Activated naive CD4-positive, alpha-beta T cell treated with anti-CD3 and anti-CD28 coated beads, Interleukin-2, amount 50 U/mL, for 16 hours (primary cell): ENCODE data around the gene TMEM187.
"Not testable (repeated sequence)": the region's sequence is repeated elsewhere in the genome, so short reads cannot be mapped to it uniquely, and the experiment has no call there.

ENCODE experiments used
- DNase-seq: peaks from one replicate; pipeline ENCODE4 v3.0.0-alpha.2; 2020

Gene TMEM187

GRCh38 chrX:153973127-153974002 lies 811 bp downstream of the TMEM187 start:
- DNase-seq, result no peak

- no peak for DNase-seq
Measured at GRCh38 chrX:153974003-153974725, 1.6 kb downstream of the TMEM187 start.

DNA sequence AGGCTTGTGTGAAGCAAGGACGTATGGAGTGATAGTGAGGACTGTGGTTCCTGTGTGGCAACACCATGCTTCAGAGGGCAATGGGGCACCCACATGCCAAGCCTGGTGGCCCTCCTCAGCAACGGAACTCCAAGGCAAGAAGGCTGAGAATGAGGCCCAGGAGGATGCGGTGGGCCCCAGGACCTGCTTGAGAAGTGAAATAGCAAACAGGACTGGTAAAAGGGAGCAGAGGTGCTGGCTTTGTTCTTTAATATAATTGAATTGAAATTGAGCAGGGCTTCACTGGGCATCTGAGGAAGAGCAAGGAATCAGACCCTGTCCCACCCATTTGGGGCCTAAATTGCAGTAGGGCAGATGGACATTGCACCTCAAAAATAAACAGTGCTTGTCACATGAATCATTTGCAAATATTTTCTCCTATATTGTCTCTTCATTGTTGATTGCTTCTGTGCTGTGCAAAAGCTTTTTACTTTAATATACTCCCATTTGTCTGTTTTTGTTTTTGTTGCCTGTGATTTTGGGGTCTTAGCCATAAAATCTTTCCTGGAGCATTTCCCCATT lies 2.3 kb downstream of the TMEM187 start:
- DNase-seq, result no peak

DNA sequence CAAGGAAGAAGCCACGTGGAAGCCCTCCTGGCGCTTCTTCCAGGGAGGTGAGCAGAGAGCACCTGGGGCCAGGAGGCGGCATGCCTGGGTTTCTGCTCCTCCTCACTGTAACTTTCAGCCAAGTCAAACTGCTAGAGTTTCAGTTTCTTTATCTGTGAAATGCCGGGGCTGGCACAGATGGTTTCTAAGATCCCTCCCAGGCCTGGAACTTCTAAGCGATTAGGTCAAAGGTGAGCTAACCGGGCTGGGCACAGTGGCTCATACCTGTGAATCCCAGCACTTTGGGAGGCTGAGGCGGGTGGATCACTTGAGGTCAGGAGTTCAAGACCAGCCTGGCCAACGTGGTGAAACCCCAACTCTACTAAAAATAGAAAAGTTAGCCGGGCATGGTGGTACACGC lies 7.8 kb downstream of the TMEM187 start:
- DNase-seq, result not testable (repeated sequence)

GRCh38 chrX:153981231-153981630 lies 8.7 kb downstream of the TMEM187 start:
- DNase-seq, result no peak

- DNase-seq, result no peak
Measured at GRCh38 chrX:153981771-153982533, 9.4 kb downstream of the TMEM187 start.

GRCh38 chrX:153983321-153983801 lies 10.8 kb downstream of the TMEM187 start:
- no peak for DNase-seq

DNA sequence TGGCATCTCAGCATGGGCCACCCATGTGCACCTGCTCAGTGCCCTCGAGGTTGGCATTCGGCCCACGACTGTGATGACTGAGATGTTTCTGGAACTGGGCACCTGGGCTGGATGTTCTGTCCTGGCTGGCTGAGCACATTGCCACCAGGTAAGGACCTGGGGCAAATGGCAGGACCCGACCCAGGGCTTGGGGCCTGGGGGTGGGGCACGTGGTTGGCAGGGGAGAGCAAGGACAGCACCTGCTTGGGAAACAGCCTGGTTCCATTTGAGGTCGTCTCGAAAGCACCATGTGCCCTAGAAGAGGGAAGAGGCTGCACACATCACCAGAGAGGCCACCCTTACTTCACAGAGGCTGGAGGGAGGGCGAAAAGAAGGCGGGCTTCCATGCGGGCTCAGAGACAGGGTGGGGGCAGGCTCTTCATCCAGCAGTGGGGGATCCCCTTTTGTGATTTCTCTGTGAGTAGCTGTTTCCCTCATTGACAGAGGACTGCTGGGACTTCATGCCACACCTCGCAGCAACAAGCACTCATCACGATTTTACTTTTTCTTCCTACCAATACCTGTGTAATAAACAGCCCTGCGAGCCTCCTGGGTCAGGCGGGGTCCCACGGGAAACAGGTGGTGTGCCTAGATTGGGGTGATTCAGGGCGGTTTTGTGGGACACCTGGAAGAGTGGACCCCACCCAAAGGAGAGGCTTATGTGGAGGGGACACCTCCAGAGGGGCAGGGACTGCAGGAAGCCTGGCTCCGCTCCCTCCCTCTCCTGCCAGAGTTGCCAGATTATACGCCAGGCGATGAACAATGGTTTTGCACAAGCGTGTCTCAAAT lies 12.0 kb downstream of the TMEM187 start:
- DNase-seq, result peak; percentile 57

GRCh38 chrX:153988493-153988892 lies 15.9 kb downstream of the TMEM187 start:
- DNase-seq, result no peak

- DNase-seq, result no peak
Measured at GRCh38 chrX:153989973-153990655, 17.6 kb downstream of the TMEM187 start.

DNA sequence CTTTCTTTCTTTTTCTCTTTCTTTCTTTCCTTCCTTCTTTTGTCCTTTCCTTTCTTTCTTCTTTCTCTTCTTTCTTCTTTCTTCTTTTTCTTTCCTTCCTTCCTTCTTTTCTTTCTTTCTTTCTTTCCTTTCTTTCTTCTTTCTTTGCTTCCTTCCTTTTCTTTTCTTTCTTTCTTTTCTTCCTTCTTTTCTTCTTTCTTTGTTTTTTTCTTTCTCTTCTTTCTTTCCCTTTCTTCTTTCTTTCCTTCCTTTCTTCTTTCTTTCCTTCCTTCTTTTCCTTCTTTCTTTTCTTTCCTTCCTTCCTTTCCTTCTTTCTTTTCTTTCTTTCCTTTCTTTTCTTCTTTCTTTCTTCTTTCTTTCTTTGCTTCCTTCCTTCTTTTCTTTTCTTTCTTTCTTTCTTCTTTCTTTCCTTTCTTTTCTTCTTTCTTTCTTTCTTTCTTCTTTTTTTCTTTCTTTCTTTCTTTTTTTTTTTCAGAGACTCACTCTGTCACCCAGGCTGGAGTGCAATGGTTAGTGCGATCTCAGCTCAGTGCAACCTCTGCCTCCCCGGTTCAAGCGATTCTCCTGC lies 18.5 kb downstream of the TMEM187 start:
- DNase-seq, result no peak

DNA sequence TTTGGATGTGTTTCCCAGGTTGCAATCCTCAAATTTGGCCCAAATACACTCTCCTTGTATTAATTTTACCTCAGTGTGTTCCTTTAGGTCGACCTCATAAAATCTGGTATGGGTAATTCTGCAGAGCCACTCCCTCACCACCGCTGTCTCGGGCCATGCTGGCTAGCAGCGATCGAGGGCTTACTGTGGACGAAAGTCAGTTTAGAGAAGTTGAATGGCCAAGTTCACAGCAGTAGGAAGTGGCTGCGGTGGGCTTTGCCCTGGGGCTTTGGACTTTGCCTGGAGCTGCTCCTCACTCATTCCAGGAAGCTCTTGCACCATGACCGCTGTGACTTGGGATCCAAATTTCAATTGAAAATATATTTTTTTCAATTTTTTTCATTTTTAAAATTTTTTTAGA lies 19.6 kb downstream of the TMEM187 start:
- DNase-seq, result no peak

DNA sequence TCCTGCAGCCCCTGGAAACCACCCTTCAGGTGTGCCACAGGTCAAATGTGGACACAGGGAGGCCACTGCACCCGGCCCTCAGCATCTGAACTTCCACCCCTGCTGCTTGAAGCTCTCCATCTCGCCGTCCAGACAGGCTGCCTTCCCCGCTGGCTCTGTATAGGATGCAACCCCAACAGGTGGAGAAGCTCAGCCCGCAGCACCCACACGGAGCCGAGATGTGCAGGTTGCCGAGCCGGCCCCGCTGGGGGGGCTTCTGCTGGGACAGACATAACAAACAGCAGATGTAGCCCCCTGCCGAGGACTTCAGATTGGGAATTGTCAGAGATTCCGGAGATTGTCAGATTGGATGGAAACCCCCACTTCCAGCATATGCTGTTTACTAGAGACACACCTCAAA lies 20.5 kb downstream of the TMEM187 start:
- no peak for DNase-seq

DNA sequence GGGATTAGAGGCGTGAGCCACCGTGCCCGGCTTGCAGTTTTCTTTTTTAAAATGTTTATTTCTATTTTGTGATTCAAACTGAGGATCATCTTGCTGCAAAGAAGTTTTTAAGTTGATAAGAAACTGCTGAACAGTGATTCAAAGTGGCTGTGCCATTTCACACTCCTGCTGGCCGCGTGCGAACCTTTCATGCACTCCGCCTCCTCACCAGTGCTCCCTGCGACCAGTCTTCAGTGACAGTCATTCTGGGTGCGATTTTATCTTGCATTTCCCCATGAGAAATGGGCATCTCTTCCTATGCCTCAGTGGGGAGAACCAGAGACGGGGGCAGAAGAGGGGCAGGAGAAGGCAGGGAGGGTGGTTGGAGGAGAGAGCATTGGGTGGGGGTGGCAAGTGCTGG lies 21.4 kb downstream of the TMEM187 start:
- DNase-seq, result no peak

DNA sequence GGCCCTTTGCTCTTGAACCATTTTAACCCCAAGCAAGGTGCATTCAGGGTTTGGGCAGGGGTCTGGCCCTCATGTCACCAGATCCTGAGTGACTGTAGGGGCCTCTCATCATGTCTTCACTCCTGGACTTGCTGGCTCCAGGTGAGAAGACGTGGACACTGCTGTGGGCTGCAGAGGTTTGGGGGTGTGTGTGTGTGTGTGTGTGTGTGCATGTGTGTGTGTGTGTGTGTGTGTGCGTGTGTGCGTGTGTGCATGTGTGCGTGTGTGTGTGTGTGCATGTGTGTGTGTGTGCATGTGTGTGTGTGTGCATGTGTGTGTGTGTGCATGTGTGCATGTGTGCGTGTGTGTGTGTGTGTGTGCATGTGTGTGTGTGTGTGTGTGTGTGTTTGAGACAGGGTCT lies 21.8 kb downstream of the TMEM187 start:
- not testable (repeated sequence) for DNase-seq

DNA sequence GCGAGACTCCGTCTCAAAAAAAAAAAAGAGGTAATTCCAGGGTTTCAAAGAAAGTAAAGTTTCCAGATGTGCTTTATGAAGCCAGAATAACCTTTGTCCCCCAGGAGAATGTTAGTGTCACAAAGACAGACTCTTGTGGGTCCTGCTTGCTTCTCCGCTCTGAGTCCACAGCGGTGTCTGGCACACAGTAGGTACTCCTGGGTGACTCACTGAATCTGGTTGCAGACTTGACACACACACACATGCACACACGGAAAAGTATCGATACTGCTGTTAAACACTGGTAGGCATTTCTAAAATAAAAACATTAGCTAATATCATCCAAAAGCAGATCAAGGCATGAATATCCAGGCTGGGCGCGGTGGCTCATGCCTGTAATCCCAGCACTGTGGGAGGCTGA lies 22.9 kb downstream of the TMEM187 start:
- no peak for DNase-seq

GRCh38 chrX:153999359-154000037 lies 26.9 kb downstream of the TMEM187 start:
- DNase-seq, result no peak

- DNase-seq, result no peak
Measured at GRCh38 chrX:154000051-154000450, 27.5 kb downstream of the TMEM187 start.

GRCh38 chrX:154002215-154002719 lies 29.7 kb downstream of the TMEM187 start:
- no peak for DNase-seq

GRCh38 chrX:154004315-154004714 lies 31.8 kb downstream of the TMEM187 start:
- no peak for DNase-seq
